GM21367 (cell line): ENCODE results near the gene LMBR1L.
A peak's percentile ranks its signal among the peaks of the same experiment; 100 is the strongest.
"Not testable (repeated sequence)": the region's sequence is repeated elsewhere in the genome, so short reads cannot be mapped to it uniquely, and the experiment has no call there.

Source experiments
- ATAC-seq: cut with Tn5 transposase; IDR thresholded peaks from one replicate; pipeline ENCODE4 v1.9.1; 2021; ENCODE audit not compliant: unreplicated experiment

The LMBR1L gene

GRCh38 chr12:49088932-49089330, 21.7 kb downstream of the LMBR1L start:
- ATAC-seq, result no peak

- ATAC-seq, result no peak
These were observed 22.3 kb downstream of the LMBR1L start for GRCh38 chr12:49088150-49088931.

- no peak for ATAC-seq
These were observed 24.5 kb downstream of the LMBR1L start for GRCh38 chr12:49086116-49086515.

- ATAC-seq, result no peak
These were observed 26.2 kb downstream of the LMBR1L start for GRCh38 chr12:49084438-49084837.

GRCh38 chr12:49079793-49080192, 30.9 kb downstream of the LMBR1L start:
- ATAC-seq, result no peak

- ATAC-seq, result no peak
These were observed 39.7 kb downstream of the LMBR1L start for GRCh38 chr12:49070971-49071370.

GRCh38 chr12:49069507-49070346, 40.9 kb downstream of the LMBR1L start, which contains the start of gene RHEBL1:
TSS of gene RHEBL1 (minus strand) at chr12:49069979. CDS start at chr12:49069785, 194 bp downstream.
- peak; percentile 93 for ATAC-seq

GRCh38 chr12:49068879-49069506, 41.7 kb downstream of the LMBR1L start:
- ATAC-seq, result no peak

GRCh38 chr12:49066120-49066519, 44.5 kb downstream of the LMBR1L start:
- ATAC-seq, result no peak

- no peak for ATAC-seq
These were observed 45.9 kb downstream of the LMBR1L start for GRCh38 chr12:49064767-49065152.

GRCh38 chr12:49061916-49062315, 48.7 kb downstream of the LMBR1L start:
- ATAC-seq, result not testable (repeated sequence)

GRCh38 chr12:49061157-49061650, 49.4 kb downstream of the LMBR1L start:
- no peak for ATAC-seq

- ATAC-seq, result peak; percentile 39
These were observed 50.1 kb downstream of the LMBR1L start, which contains the start of gene KMT2D for GRCh38 chr12:49060237-49061156. TSS of gene KMT2D (minus strand) at chr12:49060794. CDS start at chr12:49055324, 5,470 bp downstream.

GRCh38 chr12:49059299-49060171, 51.1 kb downstream of the LMBR1L start:
- no peak for ATAC-seq

GRCh38 chr12:49059045-49059298, 51.7 kb downstream of the LMBR1L start:
- ATAC-seq, result no peak

- ATAC-seq, result no peak
These were observed 52.1 kb downstream of the LMBR1L start for GRCh38 chr12:49058366-49059044.

- no peak for ATAC-seq
These were observed 52.8 kb downstream of the LMBR1L start for GRCh38 chr12:49057888-49058287.

GRCh38 chr12:49055978-49056754, 54.5 kb downstream of the LMBR1L start:
- peak; percentile 53 for ATAC-seq
